ENCODE results near the gene ODAM. TPM values are rescaled to one million over a fixed set of nuclear protein-coding genes. Genes with fewer than 3 reads are reported as not detected.
"Not testable (repeated sequence)": the region's sequence is repeated elsewhere in the genome, so short reads cannot be mapped to it uniquely, and the experiment has no call there.

The ODAM gene
- total RNA-seq, 1 donor from 2014 or later: not detected

GRCh38 chr4:70236125-70236524, 40.6 kb downstream of the ODAM start:
- Histone ChIP-seq H3K36me3 (ENCODE audit: control insufficient read depth, insufficient read depth, low read length) (no peaks in the 10 kb centered on the region), H3K4me3 (ENCODE audit: low read depth, low read length) (no peak overlapping the region), H3K27me3 (ENCODE audit: control insufficient read depth, insufficient read depth, low read length) (no peaks in the 10 kb centered on the region)
- no peak for DNase-seq (ENCODE audit: low read depth)
- TF ChIP-seq CTCF (IDR thresholded peaks at IDR 0.05; ENCODE audit: insufficient read depth, low read length, poor library complexity, severe bottlenecking): no peak

- TF ChIP-seq CTCF (IDR thresholded peaks at IDR 0.05; ENCODE audit: insufficient read depth, low read length, poor library complexity, severe bottlenecking): no peak
- no peaks in the 10 kb centered on the region for H3K36me3 ChIP-seq (ENCODE audit: control insufficient read depth, insufficient read depth, low read length)
- no peak for DNase-seq (ENCODE audit: low read depth)
- no peak overlapping the region for H3K4me3 ChIP-seq (ENCODE audit: low read depth, low read length)
- H3K27me3 ChIP-seq (ENCODE audit: control insufficient read depth, insufficient read depth, low read length): no peaks in the 10 kb centered on the region
Observed at GRCh38 chr4:70239131-70239883, 43.8 kb downstream of the ODAM start.

- Histone ChIP-seq H3K36me3 (ENCODE audit: control insufficient read depth, insufficient read depth, low read length) (no peaks in the 10 kb centered on the region), H3K4me3 (ENCODE audit: low read depth, low read length) (no peak overlapping the region), H3K27me3 (ENCODE audit: control insufficient read depth, insufficient read depth, low read length) (no peaks in the 10 kb centered on the region)
- no peak for TF ChIP-seq CTCF (IDR thresholded peaks at IDR 0.05; ENCODE audit: insufficient read depth, low read length, poor library complexity, severe bottlenecking)
- DNase-seq (ENCODE audit: low read depth): no peak
Observed at GRCh38 chr4:70239884-70240591, 44.5 kb downstream of the ODAM start.

GRCh38 chr4:70242297-70242696, 46.8 kb downstream of the ODAM start, which contains the start of gene CSN3:
Gene CSN3 (plus strand): TSS chr4:70242597. CDS start chr4:70244820, 2,223 bp downstream.
- H3K4me3 ChIP-seq (ENCODE audit: low read depth, low read length); H3K27me3 ChIP-seq (ENCODE audit: control insufficient read depth, insufficient read depth, low read length); H3K36me3 ChIP-seq (ENCODE audit: control insufficient read depth, insufficient read depth, low read length); DNase-seq (ENCODE audit: low read depth): not testable (repeated sequence)

- DNase-seq (ENCODE audit: low read depth): no peak
- TF ChIP-seq CTCF (IDR thresholded peaks at IDR 0.05; ENCODE audit: insufficient read depth, low read length, poor library complexity, severe bottlenecking): no peak
- no peak overlapping the region for H3K4me3 ChIP-seq (ENCODE audit: low read depth, low read length)
Observed at GRCh38 chr4:70243091-70243490, 47.6 kb downstream of the ODAM start.

GRCh38 chr4:70251250-70251944, 55.9 kb downstream of the ODAM start:
- Histone ChIP-seq H3K4me3 (ENCODE audit: low read depth, low read length) (no peak overlapping the region), H3K27me3 (ENCODE audit: control insufficient read depth, insufficient read depth, low read length) (no peaks in the 10 kb centered on the region), H3K36me3 (ENCODE audit: control insufficient read depth, insufficient read depth, low read length) (no peaks in the 10 kb centered on the region)
- DNase-seq (ENCODE audit: low read depth): no peak
- no peak for TF ChIP-seq CTCF (IDR thresholded peaks at IDR 0.05; ENCODE audit: insufficient read depth, low read length, poor library complexity, severe bottlenecking)

More at GRCh38 chr4:70243091-70243490, 47.6 kb downstream of the ODAM start:
- no peaks in the 10 kb centered on the region for H3K36me3 ChIP-seq (ENCODE audit: control insufficient read depth, insufficient read depth, low read length)
- no peaks in the 10 kb centered on the region for H3K27me3 ChIP-seq (ENCODE audit: control insufficient read depth, insufficient read depth, low read length)
